Thyroid gland (tissue), 4 donors: ENCODE results near the gene RHEB. TPM values are rescaled to one million over a fixed set of nuclear protein-coding genes. Genes with fewer than 3 reads are reported as not detected.

Source experiments
- DNase-seq, 2 donors: peaks; one replicate each; pipeline ENCODE4 v3.0.0-alpha.2; 2019
- H3K27ac ChIP-seq, 3 donors: fragments of 200-600 bp; sonication (generic); 1 replicate in 2 of 3; 2 replicates in 1 of 3; pipeline ENCODE4 v1.5.1; 2016 to 2019; ENCODE audit warnings: mild to moderate bottlenecking in 1 of 3, moderate library complexity in 1 of 3
- H3K27me3 ChIP-seq: fragments of 200-600 bp; sonication (generic); one replicate; pipeline ENCODE4 v1.5.1; 2019
- H3K36me3 ChIP-seq, 2 donors: fragments of 200-600 bp; sonication (generic); one replicate each; pipeline ENCODE4 v1.5.1; 2016 to 2019
- H3K4me1 ChIP-seq, 2 donors: fragments of 200-600 bp; sonication (generic); one replicate each; pipeline ENCODE4 v1.5.1; 2017 to 2019
- H3K4me3 ChIP-seq, 3 donors: fragments of 200-600 bp; sonication (generic); replicated peaks in 1 of 3; 1 replicate in 2 of 3; 2 replicates in 1 of 3; pipeline ENCODE4 v1.5.1; 2016; ENCODE audit warnings: mild to moderate bottlenecking in 1 of 3
- H3K9me3 ChIP-seq: fragments of 200-600 bp; sonication (generic); one replicate; pipeline ENCODE4 v1.5.1; 2017
- CTCF ChIP-seq, 6 experiments: fragments of 200-600 bp in 3 of 6; fragments of 450-650 bp in 3 of 6; sonication (generic) in 3 of 6; IDR thresholded peaks; one replicate each; pipeline ENCODE4 v1.5.1; 2016 to 2019; ENCODE audit warnings: antibody characterized with exemption in 6 of 6, mild to moderate bottlenecking in 2 of 6, inconsistent platforms in 1 of 6, moderate library complexity in 1 of 6
- POLR2A ChIP-seq, 2 donors: fragments of 450-650 bp; IDR thresholded peaks; one replicate each; pipeline ENCODE4 v1.6.1; 2017; ENCODE audit warnings: antibody characterized with exemption in 2 of 2, mild to moderate bottlenecking in 2 of 2, moderate library complexity in 1 of 2
- WGBS, 2 donors: methylation state at CpG; one replicate each; pipeline ENCODE4 v1.1.5; 2017; 5-methylcytosine and 5-hydroxymethylcytosine counted together
- intact Hi-C: fragments of 100-400 bp; cut with DNase I; formaldehyde crosslinking; loops from one replicate; pipeline ENCODE4 v1.15.1; 2023
- total RNA-seq, 4 donors: library from RNA; depleted of rRNA; stranded (reverse); fragments of >200 nt; gene quantifications; one replicate each; pipeline ENCODE4 v1.2.3, GENCODE V29; 2016

Gene RHEB
- total RNA-seq, 4 donors from 2014 or later = 88.3 to 104 (median 95.6) TPM

- Histone ChIP-seq H3K4me3 (peak overlapping the region in 1 of 3 donors; percentile 29), H3K27ac (peak overlapping the region in 1 of 3 donors; percentile 61), H3K36me3 (no peaks in the 10 kb centered on the region), H3K27me3 (no peaks in the 10 kb centered on the region), H3K9me3 (no peaks in the 10 kb centered on the region), H3K4me1 (peaks cover 4 to 11% of the 10 kb centered on the region in 2 donors)
- WGBS, 2 donors = 80 to 83% methylated on average over 26 of the region's 26 CpGs
- DNase-seq = no peak
- intact Hi-C loops = loop anchor here (2.0 kb wide), 1 partner anchor 79 kb away; no protein-coding TSS in a partner anchor
- TF ChIP-seq POLR2A (IDR thresholded peaks at IDR 0.05) (no peak), CTCF (IDR thresholded peaks at IDR 0.05) (no peak)
These were observed 71.8 kb downstream of the RHEB start for GRCh38 chr7:151447901-151448260.

- WGBS, 2 donors = 96 to 99% methylated on average over 17 to 18 of the region's 18 CpGs
- DNase-seq = no peak
These were observed 72.4 kb downstream of the RHEB start for GRCh38 chr7:151447312-151447711.

GRCh38 chr7:151446412-151446811, 73.3 kb downstream of the RHEB start:
- intact Hi-C loops = no loop called here
- no peak overlapping the region for H3K27ac ChIP-seq

More at GRCh38 chr7:151447312-151447711, 72.4 kb downstream of the RHEB start:
- TF ChIP-seq POLR2A (IDR thresholded peaks at IDR 0.05) (no peak), CTCF (IDR thresholded peaks at IDR 0.05) (no peak)
- H3K27ac ChIP-seq = no peak overlapping the region
- no peaks in the 10 kb centered on the region for H3K27me3 ChIP-seq
- peaks cover 8 to 14% of the 10 kb centered on the region in 2 donors for H3K4me1 ChIP-seq
- H3K36me3 ChIP-seq = no peaks in the 10 kb centered on the region
- no peaks in the 10 kb centered on the region for H3K9me3 ChIP-seq
- intact Hi-C loops = no loop called here
- no peak overlapping the region for H3K4me3 ChIP-seq

GRCh38 chr7:151444632-151445031, 75.1 kb downstream of the RHEB start:
- H3K27ac ChIP-seq = peak overlapping the region in 1 of 3 donors; percentile 31
- DNase-seq = no peak
- TF ChIP-seq CTCF (IDR thresholded peaks at IDR 0.05) (no peak), POLR2A (IDR thresholded peaks at IDR 0.05) (no peak)
- H3K36me3 ChIP-seq = no peaks in the 10 kb centered on the region
- intact Hi-C loops = no loop called here
- peaks cover 32 to 41% of the 10 kb centered on the region in 2 donors for H3K4me1 ChIP-seq
- no peaks in the 10 kb centered on the region for H3K27me3 ChIP-seq
- no peak overlapping the region for H3K4me3 ChIP-seq
- H3K9me3 ChIP-seq = no peaks in the 10 kb centered on the region
- 86 to 95% methylated on average over 1 of the region's 1 CpG for WGBS, 2 donors

More at GRCh38 chr7:151446412-151446811, 73.3 kb downstream of the RHEB start:
- H3K36me3 ChIP-seq = no peaks in the 10 kb centered on the region
- no peaks in the 10 kb centered on the region for H3K27me3 ChIP-seq
- DNase-seq = no peak
- H3K4me3 ChIP-seq = no peak overlapping the region
- peaks cover 17 to 23% of the 10 kb centered on the region in 2 donors for H3K4me1 ChIP-seq
- 86 to 100% methylated on average over 1 to 2 of the region's 2 CpGs for WGBS, 2 donors
- no peak for TF ChIP-seq POLR2A (IDR thresholded peaks at IDR 0.05)
- TF ChIP-seq CTCF (IDR thresholded peaks at IDR 0.05) = no peak
- H3K9me3 ChIP-seq = no peaks in the 10 kb centered on the region

GRCh38 chr7:151442776-151443496, 76.8 kb downstream of the RHEB start:
- WGBS, 2 donors = 80 to 89% methylated on average over 10 of the region's 10 CpGs
- DNase-seq = no peak
- intact Hi-C loops = no loop called here
- H3K4me3 ChIP-seq = no peak overlapping the region
- TF ChIP-seq CTCF (IDR thresholded peaks at IDR 0.05) = no peak
- TF ChIP-seq POLR2A (IDR thresholded peaks at IDR 0.05) = no peak
- peak overlapping the region; percentile 26 to 95 (median 92) for H3K27ac ChIP-seq
- H3K9me3 ChIP-seq = no peaks in the 10 kb centered on the region
- no peaks in the 10 kb centered on the region for H3K36me3 ChIP-seq
- H3K27me3 ChIP-seq = no peaks in the 10 kb centered on the region
- H3K4me1 ChIP-seq = peaks cover 41 to 53% of the 10 kb centered on the region in 2 donors
